Spinal cord (tissue), 10 donors: ENCODE measurements around the gene PRDX3. TPM values are rescaled to one million over a fixed set of nuclear protein-coding genes. Genes with fewer than 3 reads are reported as not detected.
A peak's percentile ranks its signal among the peaks of the same experiment; 100 is the strongest.

Source experiments
- DNase-seq, 6 donors: peaks; one replicate each; pipeline versions ENCODE4 v3.0.0 to v3.0.0-alpha.2; 2013 to 2015; ENCODE audit warnings: low spot score in 6 of 6, low read depth in 4 of 6
- H3K27ac ChIP-seq: one replicate; pipeline ENCODE4 v1.5.1; 2013; ENCODE audit warnings: low read depth, low read length, control low read depth
- H3K27me3 ChIP-seq: one replicate; pipeline ENCODE4 v1.6.1; 2013; ENCODE audit warnings: low read length; ENCODE audit not compliant: control insufficient read depth, insufficient read depth
- H3K36me3 ChIP-seq: one replicate; pipeline ENCODE4 v1.6.1; 2013; ENCODE audit warnings: low read length; ENCODE audit not compliant: control insufficient read depth, insufficient read depth
- H3K4me1 ChIP-seq: one replicate; pipeline ENCODE4 v1.6.1; 2013; ENCODE audit warnings: low read length; ENCODE audit not compliant: control insufficient read depth, insufficient read depth
- H3K4me3 ChIP-seq: one replicate; pipeline ENCODE4 v1.5.1; 2013; ENCODE audit warnings: low read depth, low read length, control low read depth
- H3K9me3 ChIP-seq: one replicate; pipeline ENCODE4 v1.6.1; 2013; ENCODE audit warnings: low read length; ENCODE audit not compliant: control insufficient read depth, insufficient read depth
- WGBS: methylation state at CpG from one replicate; pipeline ENCODE4 v1.1.5; 2013; ENCODE audit warnings: missing lambda C conversion rate; ENCODE audit not compliant: insufficient coverage; 5-methylcytosine and 5-hydroxymethylcytosine counted together
- polyA plus RNA-seq, 2 donors: library from polyadenylated mRNA; unstranded; fragments of 120-200 nt; gene quantifications; one replicate each; pipeline ENCODE4 v1.2.1, GENCODE V29; 2013; ENCODE audit not compliant: insufficient read length in 2 of 2
- total RNA-seq, 2 donors: library from RNA; depleted of rRNA in 1 of 2; stranded (reverse); fragments of 120-200 nt in 1 of 2; fragments of >200 nt in 1 of 2; gene quantifications; one replicate each; pipeline versions ENCODE4 v1.2.3 to v1.2.4, GENCODE V29; 2013 to 2014
- donor health status: healthy.

Gene PRDX3
- total and polyA plus RNA-seq, 4 donors: 144 to 197 (median 168) TPM

GRCh38 chr10:119207713-119208552 lies 29.3 kb upstream of the PRDX3 start:
- H3K36me3 ChIP-seq: no peaks in the 10 kb centered on the region
- peaks cover 26% of the 10 kb centered on the region for H3K4me1 ChIP-seq
- H3K9me3 ChIP-seq: no peaks in the 10 kb centered on the region
- DNase-seq: peak; percentile 36 to 88 (median 58)
- under 1% methylated on average over 57 of the region's 62 CpGs for WGBS
- peak overlapping the region; percentile 90 for H3K27ac ChIP-seq
- peak overlapping the region; percentile 81 for H3K4me3 ChIP-seq
- no peaks in the 10 kb centered on the region for H3K27me3 ChIP-seq

GRCh38 chr10:119207366-119207666 lies 28.7 kb upstream of the PRDX3 start, which contains the start of gene GRK5:
Gene GRK5, plus strand, starts transcription at chr10:119207571. Its CDS starts 347 bp downstream, at chr10:119207918.
- WGBS: under 1% methylated on average over 27 of the region's 34 CpGs
- H3K27me3 ChIP-seq: no peaks in the 10 kb centered on the region
- peak within 1 kb of the TSS; percentile 90 for H3K27ac ChIP-seq
- DNase-seq: peak; percentile 84 to 99 (median 96)
- no peaks in the 10 kb centered on the region for H3K9me3 ChIP-seq
- H3K36me3 ChIP-seq: no peaks in the 10 kb centered on the region
- H3K4me1 ChIP-seq: peaks cover 26% of the 10 kb centered on the region
- H3K4me3 ChIP-seq: peak within 1 kb of the TSS; percentile 81

GRCh38 chr10:119206603-119207365 lies 28.2 kb upstream of the PRDX3 start:
- no peaks in the 10 kb centered on the region for H3K9me3 ChIP-seq
- no peaks in the 10 kb centered on the region for H3K27me3 ChIP-seq
- H3K36me3 ChIP-seq: no peaks in the 10 kb centered on the region
- peak overlapping the region; percentile 31 for H3K4me3 ChIP-seq
- DNase-seq: peak in 5 of 6 donors; percentile 54 to 90 (median 72)
- WGBS: under 1% methylated on average over 95 of the region's 97 CpGs
- H3K27ac ChIP-seq: peak overlapping the region; percentile 88
- peaks cover 26% of the 10 kb centered on the region for H3K4me1 ChIP-seq

- Histone ChIP-seq H3K27me3 (no peaks in the 10 kb centered on the region), H3K9me3 (no peaks in the 10 kb centered on the region), H3K4me1 (peaks cover 26% of the 10 kb centered on the region), H3K27ac (peak overlapping the region; percentile 88), H3K36me3 (no peaks in the 10 kb centered on the region), H3K4me3 (peak overlapping the region; percentile 31)
- 41% methylated on average over 17 of the region's 17 CpGs for WGBS
- no peak for DNase-seq
Measured at GRCh38 chr10:119205894-119206602, 27.4 kb upstream of the PRDX3 start.

GRCh38 chr10:119203006-119203405 lies 24.4 kb upstream of the PRDX3 start:
- Histone ChIP-seq H3K4me3 (no peak overlapping the region), H3K4me1 (peaks cover 14% of the 10 kb centered on the region), H3K36me3 (no peaks in the 10 kb centered on the region), H3K9me3 (no peaks in the 10 kb centered on the region), H3K27ac (no peak overlapping the region), H3K27me3 (no peaks in the 10 kb centered on the region)
- WGBS: 22% methylated on average over 2 of the region's 4 CpGs
- DNase-seq: no peak

GRCh38 chr10:119201233-119201632 lies 22.6 kb upstream of the PRDX3 start:
- H3K27me3 ChIP-seq: no peaks in the 10 kb centered on the region
- no CpG with 5 or more reads among the region's 1 CpG for WGBS
- no peak overlapping the region for H3K4me3 ChIP-seq
- DNase-seq: no peak
- H3K27ac ChIP-seq: no peak overlapping the region
- H3K36me3 ChIP-seq: no peaks in the 10 kb centered on the region
- H3K4me1 ChIP-seq: peaks cover 10% of the 10 kb centered on the region
- H3K9me3 ChIP-seq: no peaks in the 10 kb centered on the region

GRCh38 chr10:119199231-119199992 lies 20.8 kb upstream of the PRDX3 start:
- Histone ChIP-seq H3K4me1 (peaks cover 3% of the 10 kb centered on the region), H3K36me3 (no peaks in the 10 kb centered on the region), H3K27me3 (no peaks in the 10 kb centered on the region), H3K9me3 (no peaks in the 10 kb centered on the region), H3K4me3 (no peak overlapping the region), H3K27ac (no peak overlapping the region)
- peak in 4 of 6 donors; percentile 68 to 96 (median 84) for DNase-seq
- 4% methylated on average over 4 of the region's 9 CpGs for WGBS

GRCh38 chr10:119198438-119198837 lies 19.8 kb upstream of the PRDX3 start:
- no peaks in the 10 kb centered on the region for H3K36me3 ChIP-seq
- no peak overlapping the region for H3K4me3 ChIP-seq
- H3K9me3 ChIP-seq: no peaks in the 10 kb centered on the region
- H3K27me3 ChIP-seq: no peaks in the 10 kb centered on the region
- 39% methylated on average over 7 of the region's 7 CpGs for WGBS
- H3K4me1 ChIP-seq: peaks cover 3% of the 10 kb centered on the region
- H3K27ac ChIP-seq: no peak overlapping the region
- no peak for DNase-seq

GRCh38 chr10:119197921-119198320 lies 19.3 kb upstream of the PRDX3 start:
- Histone ChIP-seq H3K27ac (no peak overlapping the region), H3K9me3 (no peaks in the 10 kb centered on the region), H3K27me3 (no peaks in the 10 kb centered on the region), H3K36me3 (no peaks in the 10 kb centered on the region), H3K4me3 (no peak overlapping the region), H3K4me1 (peaks cover 3% of the 10 kb centered on the region)
- no peak for DNase-seq
- WGBS: 100% methylated on average over 1 of the region's 4 CpGs
